Transverse colon (tissue), 4 donors: ENCODE results near the gene ABLIM2.

ENCODE experiments used
- EP300 ChIP-seq: sonication (generic); formaldehyde crosslinking; IDR thresholded peaks from one replicate; pipeline ENCODE4 v1.6.1; 2017; ENCODE audit warnings: antibody characterized with exemption, low read depth
- POLR2A ChIP-seq: fragments of 450-650 bp; IDR thresholded peaks from one replicate; pipeline ENCODE4 v1.6.1; 2016; ENCODE audit warnings: antibody characterized with exemption, mild to moderate bottlenecking, moderate library complexity
- POLR2AphosphoS5 ChIP-seq, 3 donors: sonication (generic); formaldehyde crosslinking; IDR thresholded peaks; one replicate each; pipeline ENCODE4 v1.6.1; 2016; ENCODE audit warnings: antibody characterized with exemption in 3 of 3
- TF ChIP-seq, protein P1 (sequence below), 5 experiments: fragments of 200-600 bp in 3 of 5; fragments of 450-650 bp in 2 of 5; sonication (generic) in 3 of 5; IDR thresholded peaks; 1 replicate in 2 of 5; 2 replicates in 3 of 5; pipeline ENCODE4 v1.5.1; 2016 to 2017; ENCODE audit warnings: antibody characterized with exemption in 5 of 5, inconsistent platforms in 3 of 5, mild to moderate bottlenecking in 2 of 5, moderate library complexity in 1 of 5

DNA sequence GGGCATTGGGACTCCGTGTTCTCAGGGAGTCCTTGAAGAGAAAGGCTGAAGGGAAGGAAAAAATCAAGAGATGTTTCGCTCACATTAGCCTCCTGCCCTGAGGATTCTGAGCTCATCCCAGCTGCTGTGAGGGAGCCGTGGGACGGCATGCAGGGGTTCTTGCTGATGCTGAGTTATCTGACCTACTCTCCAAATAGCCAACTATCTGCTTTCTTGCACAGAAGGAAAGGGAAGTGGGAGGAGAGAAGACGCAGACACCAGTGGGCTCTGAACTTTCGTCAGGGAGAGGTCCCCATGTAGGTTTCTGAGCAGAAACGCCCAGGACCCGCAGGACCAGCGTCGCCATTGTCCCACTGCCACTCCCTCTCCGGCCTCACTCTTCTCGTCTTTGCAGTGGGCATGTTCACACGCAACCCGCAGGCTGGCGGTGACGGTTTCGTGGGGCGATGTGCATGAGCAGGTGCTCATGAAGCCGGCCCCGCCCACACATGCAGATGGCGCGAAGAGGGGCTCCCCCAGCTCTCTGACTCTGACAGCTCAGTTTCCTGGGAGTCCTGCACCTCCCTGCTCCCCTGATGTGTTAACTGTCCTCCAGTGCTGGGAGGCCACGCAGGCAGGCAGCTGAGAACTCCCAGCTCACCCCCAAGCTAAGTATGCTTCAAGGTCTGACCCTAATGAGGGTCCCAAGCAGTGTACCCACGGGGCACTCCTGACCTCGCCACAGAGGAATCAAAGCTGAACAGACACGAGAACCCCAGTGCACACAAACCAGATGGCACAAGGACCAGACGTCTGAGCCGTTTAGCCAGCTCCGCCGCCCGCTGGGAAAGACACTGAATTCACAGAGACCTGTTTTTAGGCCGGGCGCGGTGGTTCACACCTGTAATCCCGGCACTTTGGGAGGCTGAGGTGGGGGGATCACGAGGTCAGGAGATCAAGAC is 13.6 kb upstream of the ABLIM2 start:
- TF ChIP-seq POLR2A, result no peak
- TF ChIP-seq, protein P1, sequence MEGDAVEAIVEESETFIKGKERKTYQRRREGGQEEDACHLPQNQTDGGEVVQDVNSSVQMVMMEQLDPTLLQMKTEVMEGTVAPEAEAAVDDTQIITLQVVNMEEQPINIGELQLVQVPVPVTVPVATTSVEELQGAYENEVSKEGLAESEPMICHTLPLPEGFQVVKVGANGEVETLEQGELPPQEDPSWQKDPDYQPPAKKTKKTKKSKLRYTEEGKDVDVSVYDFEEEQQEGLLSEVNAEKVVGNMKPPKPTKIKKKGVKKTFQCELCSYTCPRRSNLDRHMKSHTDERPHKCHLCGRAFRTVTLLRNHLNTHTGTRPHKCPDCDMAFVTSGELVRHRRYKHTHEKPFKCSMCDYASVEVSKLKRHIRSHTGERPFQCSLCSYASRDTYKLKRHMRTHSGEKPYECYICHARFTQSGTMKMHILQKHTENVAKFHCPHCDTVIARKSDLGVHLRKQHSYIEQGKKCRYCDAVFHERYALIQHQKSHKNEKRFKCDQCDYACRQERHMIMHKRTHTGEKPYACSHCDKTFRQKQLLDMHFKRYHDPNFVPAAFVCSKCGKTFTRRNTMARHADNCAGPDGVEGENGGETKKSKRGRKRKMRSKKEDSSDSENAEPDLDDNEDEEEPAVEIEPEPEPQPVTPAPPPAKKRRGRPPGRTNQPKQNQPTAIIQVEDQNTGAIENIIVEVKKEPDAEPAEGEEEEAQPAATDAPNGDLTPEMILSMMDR (IDR thresholded peaks at IDR 0.05), result no peak
- no peak for TF ChIP-seq POLR2AphosphoS5 (IDR thresholded peaks at IDR 0.05)
- TF ChIP-seq EP300, result no peak
